GM11168 (cell line): Measurements from ENCODE around the gene ZNF277.

Experiments used
- in situ Hi-C: fragments of 300-500 bp; cut with MboI; formaldehyde crosslinking; loops from one replicate; pipeline ENCODE4 v1.12.0; 2022; ENCODE audit warnings: low sequenced_read_pairs; ENCODE audit not compliant: unreplicated experiment

ZNF277 gene

GRCh38 chr7:112183266-112183665 lies 23.2 kb upstream of the ZNF277 start:
- in situ Hi-C loops, result no loop called here

- in situ Hi-C loops, result no loop called here
These were observed 22.0 kb upstream of the ZNF277 start for GRCh38 chr7:112184455-112184854.

GRCh38 chr7:112185005-112185834 lies 21.3 kb upstream of the ZNF277 start:
- in situ Hi-C loops, result no loop called here

- in situ Hi-C loops, result no loop called here
These were observed 20.2 kb upstream of the ZNF277 start for GRCh38 chr7:112186300-112186699.

GRCh38 chr7:112188257-112188656 lies 18.2 kb upstream of the ZNF277 start:
- in situ Hi-C loops, result no loop called here

- in situ Hi-C loops, result no loop called here
These were observed 16.8 kb upstream of the ZNF277 start for GRCh38 chr7:112189691-112190090.

- in situ Hi-C loops, result no loop called here
These were observed 16.4 kb upstream of the ZNF277 start for GRCh38 chr7:112190120-112190519.

GRCh38 chr7:112192236-112193154 lies 14.0 kb upstream of the ZNF277 start:
- in situ Hi-C loops, result no loop called here

- in situ Hi-C loops, result no loop called here
These were observed 12.5 kb upstream of the ZNF277 start for GRCh38 chr7:112193915-112194502.

GRCh38 chr7:112195717-112196116 lies 10.8 kb upstream of the ZNF277 start:
- in situ Hi-C loops, result no loop called here

GRCh38 chr7:112197322-112197721 lies 9.2 kb upstream of the ZNF277 start:
- in situ Hi-C loops, result no loop called here

- in situ Hi-C loops, result no loop called here
These were observed 7.3 kb upstream of the ZNF277 start for GRCh38 chr7:112199035-112199655.

GRCh38 chr7:112199672-112200071 lies 6.8 kb upstream of the ZNF277 start:
- in situ Hi-C loops, result no loop called here

GRCh38 chr7:112201411-112201810 lies 5.1 kb upstream of the ZNF277 start:
- in situ Hi-C loops, result no loop called here

- in situ Hi-C loops, result no loop called here
These were observed 4.7 kb upstream of the ZNF277 start for GRCh38 chr7:112201839-112202238.

- in situ Hi-C loops, result no loop called here
These were observed 3.7 kb upstream of the ZNF277 start for GRCh38 chr7:112202816-112203215.

- in situ Hi-C loops, result no loop called here
These were observed 3.1 kb upstream of the ZNF277 start for GRCh38 chr7:112203365-112203739.

- in situ Hi-C loops, result no loop called here
These were observed 1.8 kb upstream of the ZNF277 start for GRCh38 chr7:112204499-112205342.

GRCh38 chr7:112205343-112206237 lies 905 bp upstream of the ZNF277 start:
- in situ Hi-C loops, result no loop called here
